Measurements from ENCODE around the gene ITGAX.

GRCh38 chr16:31423241-31423640, 68.3 kb downstream of the ITGAX start:
- TF ChIP-seq CTCF (conservative IDR thresholded peaks at IDR 0.05; ENCODE audit: low read length) (no peak), EZH2phosphoT487 (IDR thresholded peaks at IDR 0.05; ENCODE audit: borderline replicate concordance, low read depth, low read length) (no peak)
